GM23248 (cell line): Measurements from ENCODE around the gene CYP2F1. TPM values are rescaled to one million over a fixed set of nuclear protein-coding genes. Genes with fewer than 3 reads are reported as not detected.
"Not testable (repeated sequence)": the region's sequence is repeated elsewhere in the genome, so short reads cannot be mapped to it uniquely, and the experiment has no call there.

ENCODE experiments used
- DNase-seq: peaks from one replicate; pipeline ENCODE4 v3.0.0-alpha.2; 2015
- H2AFZ ChIP-seq: fragments of 200-600 bp; sonication (generic); 2 replicates; pipeline ENCODE4 v1.6.1; 2016; ENCODE audit warnings: antibody characterized with exemption
- H3F3A ChIP-seq: fragments of 200-600 bp; sonication (generic); 2 replicates; pipeline ENCODE4 v1.6.1; 2016; ENCODE audit warnings: mild to moderate bottlenecking, antibody characterized with exemption, mixed run types; ENCODE audit not compliant: insufficient read depth
- H3K27ac ChIP-seq: fragments of 200-600 bp; sonication (generic); 2 replicates; pipeline ENCODE4 v1.5.1; 2016; ENCODE audit warnings: mild to moderate bottlenecking
- H3K27me3 ChIP-seq: fragments of 200-600 bp; sonication (generic); replicated peaks from 2 replicates; pipeline ENCODE4 v1.6.1; 2016; ENCODE audit warnings: mild to moderate bottlenecking; ENCODE audit not compliant: insufficient read depth
- H3K36me3 ChIP-seq: fragments of 200-600 bp; sonication (generic); 2 replicates; pipeline ENCODE4 v1.6.1; 2016; ENCODE audit warnings: low read depth, mild to moderate bottlenecking
- H3K4me1 ChIP-seq: fragments of 200-600 bp; sonication (generic); 2 replicates; pipeline ENCODE4 v1.6.1; 2016; ENCODE audit warnings: mild to moderate bottlenecking; ENCODE audit not compliant: insufficient read depth
- H3K4me2 ChIP-seq: fragments of 200-600 bp; sonication (generic); one replicate; pipeline ENCODE4 v1.6.1; 2016; ENCODE audit warnings: mild to moderate bottlenecking; ENCODE audit not compliant: unreplicated experiment
- H3K4me3 ChIP-seq: fragments of 200-600 bp; sonication (generic); 2 replicates; pipeline ENCODE4 v1.5.1; 2016; ENCODE audit warnings: mild to moderate bottlenecking
- H3K79me2 ChIP-seq: fragments of 200-600 bp; sonication (generic); 2 replicates; pipeline ENCODE4 v1.6.1; 2016; ENCODE audit warnings: mild to moderate bottlenecking; ENCODE audit not compliant: insufficient read depth
- H3K9ac ChIP-seq: fragments of 200-600 bp; sonication (generic); 2 replicates; pipeline ENCODE4 v1.6.1; 2016; ENCODE audit warnings: mild to moderate bottlenecking
- H3K9me2 ChIP-seq: fragments of 200-600 bp; sonication (generic); 2 replicates; pipeline ENCODE4 v1.6.1; 2016; ENCODE audit warnings: mixed run types, mild to moderate bottlenecking, moderate library complexity; ENCODE audit not compliant: insufficient read depth
- H3K9me3 ChIP-seq: fragments of 200-600 bp; sonication (generic); one replicate; pipeline ENCODE4 v1.6.1; 2017; ENCODE audit warnings: low read depth
- H4K20me1 ChIP-seq: fragments of 200-600 bp; sonication (generic); 2 replicates; pipeline ENCODE4 v1.6.0; 2016; ENCODE audit not compliant: insufficient read depth
- EZH2 ChIP-seq: fragments of 200-600 bp; sonication (generic); IDR thresholded peaks from 2 replicates; pipeline ENCODE4 v1.6.1; 2018; ENCODE audit warnings: antibody characterized with exemption, mild to moderate bottlenecking; ENCODE audit not compliant: insufficient read depth, poor library complexity, severe bottlenecking
- EZH2phosphoT487 ChIP-seq: fragments of 200-600 bp; sonication (generic); IDR thresholded peaks from 2 replicates; pipeline ENCODE4 v1.6.1; 2018; ENCODE audit warnings: antibody characterized with exemption, moderate library complexity, mild to moderate bottlenecking, low read depth; ENCODE audit not compliant: insufficient read depth
- WGBS, 2 experiments: methylation state at CpG; one replicate each; pipeline ENCODE4 v1.1.6; 2015 to 2017; ENCODE audit warnings: low lambda C conversion rate in 2 of 2, low coverage in 1 of 2; ENCODE audit errors: missing lambda C conversion rate in 2 of 2; 5-methylcytosine and 5-hydroxymethylcytosine counted together
- in situ Hi-C: fragments of 300-500 bp; cut with MboI; formaldehyde crosslinking; loops from 2 replicates; pipeline ENCODE4 v1.15.0; 2020
- polyA plus RNA-seq: library from polyadenylated mRNA; unstranded; fragments of >200 nt; fragmentation: Nextera tagmentation; extraction: Ambion mirVana; gene quantifications from 2 replicates; pipeline ENCODE4 v1.2.1, GENCODE V29; 2016
- total RNA-seq: library from RNA; depleted of rRNA; stranded (reverse); fragments of >200 nt; shearing (Covaris generic); gene quantifications from 2 replicates; pipeline ENCODE4 v1.2.3, GENCODE V29; 2014

Gene CYP2F1
- total and polyA plus RNA-seq, 2 experiments from 2014 or later: not detected

GRCh38 chr19:41123716-41124294 lies 9.6 kb downstream of the CYP2F1 start:
- no peaks in the 10 kb centered on the region for H3K9me2 ChIP-seq
- 75 to 80% methylated on average over 10 to 11 of the region's 11 CpGs for WGBS, 2 experiments
- no peaks in the 10 kb centered on the region for H3K36me3 ChIP-seq
- in situ Hi-C loops: no loop called here
- no peaks in the 10 kb centered on the region for H3K4me1 ChIP-seq
- H3K4me2 ChIP-seq: no peak overlapping the region
- H3K79me2 ChIP-seq: no peaks in the 10 kb centered on the region
- H3K9me3 ChIP-seq: no peaks in the 10 kb centered on the region
- H3F3A ChIP-seq: no peaks in the 10 kb centered on the region
- no peak overlapping the region for H3K27ac ChIP-seq
- H3K9ac ChIP-seq: no peak overlapping the region
- H4K20me1 ChIP-seq: no peaks in the 10 kb centered on the region
- DNase-seq: no peak
- TF ChIP-seq EZH2 (no peak), EZH2phosphoT487 (no peak)
- peaks cover 4% of the 10 kb centered on the region; the same call in 1 of the 2 replicates for H3K27me3 ChIP-seq
- H2AFZ ChIP-seq: no peak overlapping the region
- no peak overlapping the region for H3K4me3 ChIP-seq

DNA sequence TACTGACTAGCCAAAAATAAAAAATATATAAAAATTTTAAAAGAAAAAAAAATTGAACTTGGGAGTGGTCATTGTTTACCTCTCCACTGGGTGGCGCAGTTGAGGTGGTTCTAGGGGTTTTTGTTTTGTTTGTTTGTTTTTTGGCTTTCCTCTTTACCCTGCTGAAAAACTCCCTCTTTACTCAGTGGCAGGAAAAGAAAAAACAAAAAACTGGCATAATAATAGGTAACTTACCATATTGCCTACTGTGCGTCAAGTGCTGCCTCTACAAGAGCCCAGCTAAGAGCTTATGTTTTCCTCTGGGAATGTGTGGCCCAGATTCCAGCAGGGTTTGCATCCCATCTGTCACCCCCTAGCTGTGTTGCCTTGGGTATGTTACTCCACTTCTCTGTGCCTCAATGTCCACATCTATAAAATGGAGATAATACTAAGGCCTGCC lies 12.6 kb downstream of the CYP2F1 start:
- H3K4me2 ChIP-seq, H3K9me3 ChIP-seq, H3F3A ChIP-seq, H3K4me3 ChIP-seq, H3K9me2 ChIP-seq, H3K27me3 ChIP-seq, H3K9ac ChIP-seq, H2AFZ ChIP-seq, H3K79me2 ChIP-seq, H4K20me1 ChIP-seq, H3K4me1 ChIP-seq, H3K27ac ChIP-seq, H3K36me3 ChIP-seq: not testable (repeated sequence)
- in situ Hi-C loops: loop anchor here (25.0 kb wide), 1 partner anchor 464 kb away; no protein-coding TSS in a partner anchor
- DNase-seq: peak; percentile 30
- WGBS, 2 experiments: 32 to 36% methylated on average over 2 of the region's 2 CpGs

DNA sequence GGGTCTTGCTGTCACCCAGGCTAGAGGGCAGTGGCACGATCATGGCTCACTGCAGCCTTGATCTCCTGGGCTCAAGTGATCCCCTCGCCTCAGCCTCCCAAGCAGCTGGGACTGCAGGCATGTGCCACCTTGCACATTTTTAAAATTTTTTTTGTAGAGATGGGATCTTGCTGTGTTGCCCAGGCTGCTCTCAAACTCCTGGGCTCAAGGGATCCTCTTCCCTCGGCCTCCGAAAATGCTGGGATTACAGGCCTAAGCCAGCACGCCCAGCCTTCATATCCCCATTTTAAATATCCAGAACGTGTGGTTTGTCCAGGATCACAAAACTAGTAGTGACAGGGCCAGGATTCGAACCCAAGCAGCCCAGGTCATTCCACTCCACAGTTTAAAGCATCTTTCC lies 13.1 kb downstream of the CYP2F1 start:
- not testable (repeated sequence) for H3K9me2 ChIP-seq, DNase-seq, H3K4me3 ChIP-seq, H3K27me3 ChIP-seq, H3K4me2 ChIP-seq, H3K36me3 ChIP-seq, H3K9ac ChIP-seq, H3K4me1 ChIP-seq, H3K27ac ChIP-seq, H2AFZ ChIP-seq, H3K9me3 ChIP-seq, H4K20me1 ChIP-seq, H3F3A ChIP-seq, H3K79me2 ChIP-seq
- in situ Hi-C loops: loop anchor here (25.0 kb wide), 1 partner anchor 465 kb away; no protein-coding TSS in a partner anchor
- 57 to 60% methylated on average over 7 of the region's 7 CpGs for WGBS, 2 experiments

DNA sequence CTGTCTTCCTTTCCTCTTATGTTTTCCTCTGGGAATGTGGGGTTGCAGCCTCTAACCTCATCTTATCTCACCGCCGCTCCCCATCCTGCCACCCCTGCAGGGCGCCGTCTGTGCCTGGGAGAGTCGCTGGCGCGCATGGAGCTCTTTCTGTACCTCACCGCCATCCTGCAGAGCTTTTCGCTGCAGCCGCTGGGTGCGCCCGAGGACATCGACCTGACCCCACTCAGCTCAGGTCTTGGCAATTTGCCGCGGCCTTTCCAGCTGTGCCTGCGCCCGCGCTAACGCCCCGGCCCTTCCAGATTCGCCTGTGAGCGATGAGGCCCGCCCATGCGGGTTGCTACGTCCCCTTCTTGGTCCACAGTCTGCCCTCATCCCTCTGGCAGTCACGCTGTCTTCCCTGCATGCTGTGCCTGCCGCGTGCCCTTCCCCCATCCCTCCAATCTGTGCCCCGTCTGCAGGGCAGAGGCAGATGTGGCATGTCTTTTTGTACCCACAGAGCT lies 13.6 kb downstream of the CYP2F1 start:
- 2 to 5% methylated on average over 12 to 29 of the region's 29 CpGs for WGBS, 2 experiments
- H3K9me3 ChIP-seq, H3K27me3 ChIP-seq, H3F3A ChIP-seq, H3K9ac ChIP-seq, H3K79me2 ChIP-seq, H4K20me1 ChIP-seq, H3K27ac ChIP-seq, H3K4me1 ChIP-seq, H2AFZ ChIP-seq, H3K9me2 ChIP-seq, H3K36me3 ChIP-seq: not testable (repeated sequence)
- in situ Hi-C loops: loop anchor here (25.0 kb wide), 1 partner anchor 466 kb away; no protein-coding TSS in a partner anchor
- peak overlapping the region; percentile 39; the same call in 1 of the 2 replicates for H3K4me3 ChIP-seq
- DNase-seq: peak; percentile 53
- H3K4me2 ChIP-seq: peak overlapping the region; percentile 46

GRCh38 chr19:41128692-41129091 lies 14.5 kb downstream of the CYP2F1 start:
- H3K4me3 ChIP-seq: no peak overlapping the region
- H4K20me1 ChIP-seq: no peaks in the 10 kb centered on the region
- no peaks in the 10 kb centered on the region for H3K9me2 ChIP-seq
- peaks cover 3% of the 10 kb centered on the region; the same call in 1 of the 2 replicates for H3K27me3 ChIP-seq
- no peak overlapping the region for H3K4me2 ChIP-seq
- 42 to 48% methylated on average over 6 of the region's 6 CpGs for WGBS, 2 experiments
- no peaks in the 10 kb centered on the region for H3K9me3 ChIP-seq
- H3K79me2 ChIP-seq: no peaks in the 10 kb centered on the region
- H3K4me1 ChIP-seq: no peaks in the 10 kb centered on the region
- H3K9ac ChIP-seq: no peak overlapping the region
- DNase-seq: no peak
- H3F3A ChIP-seq: no peaks in the 10 kb centered on the region
- H3K36me3 ChIP-seq: no peaks in the 10 kb centered on the region
- H2AFZ ChIP-seq: no peak overlapping the region
- TF ChIP-seq EZH2phosphoT487 (no peak), EZH2 (no peak)
- no peak overlapping the region for H3K27ac ChIP-seq
- in situ Hi-C loops: loop anchor here (25.0 kb wide), 1 partner anchor 466 kb away; no protein-coding TSS in a partner anchor
